ENCODE data around the gene DLL3.

- TF ChIP-seq CTCF (IDR thresholded peaks at IDR 0.05; ENCODE audit: low read length) (no peak), EZH2 (IDR thresholded peaks at IDR 0.05; ENCODE audit: borderline replicate concordance, low read length) (no peak)
These were observed 43.5 kb downstream of the DLL3 start for GRCh38 chr19:39542206-39542605.

Measured in OCI-LY1 (cell line).